ENCODE results near the gene MECP2. TPM values are rescaled to one million over a fixed set of nuclear protein-coding genes. Genes with fewer than 3 reads are reported as not detected.
"Not testable (repeated sequence)": the region's sequence is repeated elsewhere in the genome, so short reads cannot be mapped to it uniquely, and the experiment has no call there.

The MECP2 gene
- total and polyA plus RNA-seq, 8 donors = 25.5 to 47.1 (median 31.9) TPM

- no peak for ATAC-seq
- TF ChIP-seq CTCF (IDR thresholded peaks at IDR 0.05) = no peak
- Histone ChIP-seq H3K27me3 (peaks cover 0 to 7% of the 10 kb centered on the region in 2 donors), H3K4me1 (peaks cover 0 to 23% of the 10 kb centered on the region in 2 donors), H3K27ac (no peak overlapping the region), H3K4me3 (no peak overlapping the region), H3K36me3 (no peaks in the 10 kb centered on the region), H3K9me3 (no peaks in the 10 kb centered on the region)
- intact Hi-C loops (cut with DNase I) = no loop called here
- DNase-seq = peak in 1 of 4 donors; percentile 7
Observed at GRCh38 chrX:154004315-154004714, 93.2 kb downstream of the MECP2 start.

GRCh38 chrX:154002215-154002719, 95.2 kb downstream of the MECP2 start:
- no peak for TF ChIP-seq CTCF (IDR thresholded peaks at IDR 0.05)
- ATAC-seq = peak; percentile 58
- DNase-seq = peak in 1 of 4 donors; percentile 80
- no peaks in the 10 kb centered on the region for H3K36me3 ChIP-seq
- H3K4me3 ChIP-seq = no peak overlapping the region
- peak overlapping the region in 1 of 2 donors; percentile 83 for H3K27ac ChIP-seq
- intact Hi-C loops (cut with DNase I) = no loop called here
- no peaks in the 10 kb centered on the region for H3K9me3 ChIP-seq
- peaks cover 0 to 12% of the 10 kb centered on the region in 2 donors for H3K4me1 ChIP-seq
- peaks cover 0 to 4% of the 10 kb centered on the region in 2 donors for H3K27me3 ChIP-seq

GRCh38 chrX:154000051-154000450, 97.5 kb downstream of the MECP2 start:
- intact Hi-C loops (cut with DNase I) = no loop called here
- ATAC-seq = peak; percentile 82
- no peak for TF ChIP-seq CTCF (IDR thresholded peaks at IDR 0.05)
- Histone ChIP-seq H3K4me3 (no peak overlapping the region), H3K27me3 (no peaks in the 10 kb centered on the region), H3K4me1 (peaks cover 0 to 12% of the 10 kb centered on the region in 2 donors), H3K27ac (no peak overlapping the region), H3K9me3 (no peaks in the 10 kb centered on the region), H3K36me3 (no peaks in the 10 kb centered on the region)
- DNase-seq = peak in 1 of 4 donors; percentile 6

GRCh38 chrX:153999359-154000037, 98.0 kb downstream of the MECP2 start:
- intact Hi-C loops (cut with DNase I) = no loop called here
- TF ChIP-seq CTCF (IDR thresholded peaks at IDR 0.05) = no peak
- H3K4me1 ChIP-seq = peaks cover 0 to 12% of the 10 kb centered on the region in 2 donors
- no peak overlapping the region for H3K27ac ChIP-seq
- H3K9me3 ChIP-seq = no peaks in the 10 kb centered on the region
- ATAC-seq (peak; percentile 20), DNase-seq (no peak)
- H3K4me3 ChIP-seq = no peak overlapping the region
- no peaks in the 10 kb centered on the region for H3K36me3 ChIP-seq
- no peaks in the 10 kb centered on the region for H3K27me3 ChIP-seq

GRCh38 chrX:153995504-153995903, 102.0 kb downstream of the MECP2 start:
- TF ChIP-seq CTCF (IDR thresholded peaks at IDR 0.05) = no peak
- Histone ChIP-seq H3K4me1 (peaks cover 0 to 18% of the 10 kb centered on the region in 2 donors), H3K4me3 (no peak overlapping the region), H3K9me3 (no peaks in the 10 kb centered on the region), H3K27ac (no peak overlapping the region), H3K27me3 (peaks cover 0 to 6% of the 10 kb centered on the region in 2 donors), H3K36me3 (no peaks in the 10 kb centered on the region)
- ATAC-seq (no peak), DNase-seq (no peak)
- intact Hi-C loops (cut with DNase I) = no loop called here

- H3K27me3 ChIP-seq; H3K36me3 ChIP-seq; ATAC-seq; H3K27ac ChIP-seq; H3K9me3 ChIP-seq; DNase-seq; H3K4me3 ChIP-seq; intact Hi-C loops (cut with DNase I); H3K4me1 ChIP-seq: not testable (repeated sequence)
Observed at GRCh38 chrX:153994398-153994797, 103.1 kb downstream of the MECP2 start.

All from left lung (tissue), 10 donors.